ENCODE results near the gene WSB2.
A peak's percentile ranks its signal among the peaks of the same experiment; 100 is the strongest.

Gene WSB2

GRCh38 chr12:118060301-118061010 is 523 bp downstream of the WSB2 start:
- no peak for DNase-seq (ENCODE audit: low spot score)
- TF ChIP-seq CTCF (IDR thresholded peaks at IDR 0.05; ENCODE audit: extremely low read depth, missing control alignments) = no peak

- TF ChIP-seq CTCF (IDR thresholded peaks at IDR 0.05; ENCODE audit: extremely low read depth, missing control alignments) = no peak
- peak; percentile 25 for DNase-seq (ENCODE audit: low spot score)
Observed at GRCh38 chr12:118059341-118060191, 1.4 kb downstream of the WSB2 start.

GRCh38 chr12:118058881-118059280 is 2.1 kb downstream of the WSB2 start:
- no peak for DNase-seq (ENCODE audit: low spot score)
- no peak for TF ChIP-seq CTCF (IDR thresholded peaks at IDR 0.05; ENCODE audit: extremely low read depth, missing control alignments)

DNA sequence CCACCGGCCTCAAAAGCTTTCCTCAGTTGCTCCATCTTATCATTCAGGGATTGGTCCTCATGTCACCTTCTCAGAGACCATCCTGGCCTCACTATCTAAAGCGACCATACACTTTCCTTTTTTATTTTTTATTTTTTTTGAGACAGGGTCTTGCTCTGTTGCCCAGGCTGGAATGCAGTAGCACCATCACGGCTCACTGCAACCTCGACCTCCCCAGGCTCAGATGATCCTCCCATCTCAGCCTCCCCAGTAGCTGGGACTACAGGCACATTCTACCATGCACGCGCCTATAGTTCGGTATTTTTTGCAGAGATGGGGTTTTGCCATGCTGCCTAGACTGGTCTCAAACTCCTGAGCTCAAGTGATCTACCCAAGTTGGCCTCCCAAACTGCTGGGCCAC is 2.8 kb downstream of the WSB2 start:
- no peak for DNase-seq (ENCODE audit: low spot score)

GRCh38 chr12:118055865-118056773 is 4.9 kb downstream of the WSB2 start:
- no peak for TF ChIP-seq CTCF (IDR thresholded peaks at IDR 0.05; ENCODE audit: extremely low read depth, missing control alignments)
- no peak for DNase-seq (ENCODE audit: low spot score)

More for the DNA sequence above, 2.8 kb downstream of the WSB2 start:
- no peak for TF ChIP-seq CTCF (IDR thresholded peaks at IDR 0.05; ENCODE audit: extremely low read depth, missing control alignments)

GRCh38 chr12:118055144-118055557 is 5.8 kb downstream of the WSB2 start:
- TF ChIP-seq CTCF (IDR thresholded peaks at IDR 0.05; ENCODE audit: extremely low read depth, missing control alignments) = peak; percentile 39
- peak; percentile 62 for DNase-seq (ENCODE audit: low spot score)

All from GM20000 (cell line).